Heart right ventricle (tissue), 16 donors: ENCODE data around the gene SCRN1. TPM values are rescaled to one million over a fixed set of nuclear protein-coding genes. Genes with fewer than 3 reads are reported as not detected.

Experiments used
- ATAC-seq, 8 donors: fragments of 200-7000 bp; cut with Tn5 transposase; one replicate each; pipeline ENCODE4 v1.9.1; 2020; ENCODE audit warnings: mild to moderate bottlenecking in 8 of 8, moderate library complexity in 8 of 8, moderate number of reproducible peaks in 1 of 8
- DNase-seq, 2 donors: peaks; one replicate each; pipeline ENCODE4 v3.0.0-alpha.2; 2020
- H3K27ac ChIP-seq, 10 donors: fragments of 200-600 bp; sonication (generic) in 2 of 10; one replicate each; pipeline versions ENCODE4 v1.5.0 to v1.8.0; 2020 to 2022; ENCODE audit warnings: mild to moderate bottlenecking in 3 of 10
- H3K27me3 ChIP-seq, 7 donors: fragments of 200-600 bp; one replicate each; pipeline ENCODE4 v1.8.0; 2021 to 2022; ENCODE audit warnings: mild to moderate bottlenecking in 2 of 7
- H3K36me3 ChIP-seq, 9 donors: fragments of 200-600 bp; sonication (generic) in 1 of 9; one replicate each; pipeline versions ENCODE4 v1.5.0 to v1.8.0; 2020 to 2022; ENCODE audit warnings: mild to moderate bottlenecking in 2 of 9
- H3K4me1 ChIP-seq, 9 donors: fragments of 200-600 bp; sonication (generic) in 1 of 9; one replicate each; pipeline versions ENCODE4 v1.5.0 to v1.8.0; 2020 to 2022; ENCODE audit warnings: mild to moderate bottlenecking in 4 of 9
- H3K4me3 ChIP-seq, 10 donors: fragments of 200-600 bp; sonication (generic) in 2 of 10; one replicate each; pipeline versions ENCODE4 v1.5.0 to v1.8.0; 2020 to 2022; ENCODE audit warnings: mild to moderate bottlenecking in 7 of 10, moderate library complexity in 2 of 10
- H3K9me3 ChIP-seq, 11 donors: fragments of 200-600 bp in 10 of 11; sonication (generic) in 2 of 11; one replicate each; pipeline versions ENCODE4 v1.5.0 to v1.8.0; 2013 to 2022; ENCODE audit warnings: mild to moderate bottlenecking in 2 of 11, control low read depth in 1 of 11, moderate library complexity in 1 of 11
- WGBS, 2 donors: extraction: QIAGEN DNeasy Blood & Tissue Kit; methylation state at CpG; one replicate each; pipeline ENCODE4 v1.1.7; 2013; ENCODE audit warnings: inconsistent platforms in 1 of 2; 5-methylcytosine and 5-hydroxymethylcytosine counted together
- intact Hi-C, 10 donors: fragments of 100-400 bp; cut with DNase I; formaldehyde crosslinking; loops; one replicate each; pipeline versions ENCODE4 v1.11.1 to v1.14.2; 2022
- polyA plus RNA-seq, 2 donors: library from polyadenylated mRNA; stranded (reverse); fragments of 200-250 nt; gene quantifications; one replicate each; pipeline ENCODE4 v1.2.3, GENCODE V29; 2013
- total RNA-seq, 10 donors: library from RNA; stranded (reverse); fragmentation: NEBNext Ultra II Directional in 3 of 10; extraction: Animal tissue kit (Norgen Biotek cat#: 25700) in 3 of 10; gene quantifications; one replicate each; pipeline versions ENCODE4 v1.2.1 to v1.2.4, GENCODE V29; 2021 to 2023
- TF ChIP-seq, protein P1 (sequence below), 9 donors: fragments of 200-600 bp; sonication (generic) in 2 of 9; IDR thresholded peaks; one replicate each; pipeline versions ENCODE4 v1.5.0 to v1.8.0; 2021 to 2022; ENCODE audit warnings: antibody characterized with exemption in 9 of 9, mild to moderate bottlenecking in 5 of 9, moderate library complexity in 1 of 9
- donor health status: Arrhythmogenic right ventricular cardiomyopathy.
- donor health status: ischemic (EF 13 %, LVEDD 7.1; RV severe dilation, severe dysfunction).
- donor health status: healthy with polysubstance abuse.
- donor health status: DM: no; HTN: yes; CAD: no.
- donor health status: DM: no; HTN: no; CAD: no.
- donor health status: ischemic (EF 25% LVEDD 6.9; RV normal size, moderate dysfunction).
- donor health status: ischemic (EF 25% LVEDD 5.7; RV mildly dilated, moderate dysfunction).
- donor health status: healthy.
- donor health status: DM: yes; HTN: yes; CAD: no.
- donor health status: Ischemic cardiomyopathy.
- donor health status: ischemic (EF 35%, LVEDD 5.7; RV mildly dilated, moderate dysfunction).
- donor health status: nonischemic (EF 11% LVEDD 7.7; RV severe dilation, severe dysfunction).
- donor health status: DM: yes; HTN: yes; CAD: no.
- donor health status: PGD.
- donor health status: ischemic (EF 29% LVEDD 5.4; RV normal size, mild dysfunction).
- donor health status: nonischemic (EF 23%, LVEDD 6.1; RV moderate dilation, normal function).

SCRN1 gene
- total and polyA plus RNA-seq, 12 donors: 3.1 to 36.8 (median 20.5) TPM

DNA sequence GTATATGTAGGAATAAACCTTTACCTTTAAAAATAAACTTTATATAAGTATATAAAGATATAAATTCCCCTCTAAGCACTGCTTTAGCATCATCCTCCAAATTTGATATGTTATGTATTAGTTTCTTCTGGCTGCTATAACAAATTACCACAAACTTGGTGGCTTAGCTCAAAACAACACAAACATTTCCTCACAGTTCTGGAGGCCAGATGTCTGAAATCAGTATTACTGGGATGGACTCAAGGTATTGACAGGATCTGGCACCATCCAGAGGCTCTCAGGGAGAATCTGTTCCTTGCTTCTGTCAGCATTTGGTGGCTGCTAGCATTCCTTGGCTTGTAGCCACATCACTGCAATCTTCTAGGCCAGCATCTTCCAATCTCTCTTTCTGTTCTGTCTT lies 6.7 kb upstream of the SCRN1 start:
- ATAC-seq (no peak), DNase-seq (no peak)
- intact Hi-C loops: no loop called here
- Histone ChIP-seq H3K9me3 (peaks cover 0 to 43% (median 32%) of the 10 kb centered on the region in 11 donors), H3K27me3 (peaks cover 0 to 9% (median 0%) of the 10 kb centered on the region in 7 donors), H3K36me3 (no peaks in the 10 kb centered on the region), H3K4me1 (no peaks in the 10 kb centered on the region), H3K4me3 (no peak overlapping the region), H3K27ac (no peak overlapping the region)
- TF ChIP-seq, protein P1, sequence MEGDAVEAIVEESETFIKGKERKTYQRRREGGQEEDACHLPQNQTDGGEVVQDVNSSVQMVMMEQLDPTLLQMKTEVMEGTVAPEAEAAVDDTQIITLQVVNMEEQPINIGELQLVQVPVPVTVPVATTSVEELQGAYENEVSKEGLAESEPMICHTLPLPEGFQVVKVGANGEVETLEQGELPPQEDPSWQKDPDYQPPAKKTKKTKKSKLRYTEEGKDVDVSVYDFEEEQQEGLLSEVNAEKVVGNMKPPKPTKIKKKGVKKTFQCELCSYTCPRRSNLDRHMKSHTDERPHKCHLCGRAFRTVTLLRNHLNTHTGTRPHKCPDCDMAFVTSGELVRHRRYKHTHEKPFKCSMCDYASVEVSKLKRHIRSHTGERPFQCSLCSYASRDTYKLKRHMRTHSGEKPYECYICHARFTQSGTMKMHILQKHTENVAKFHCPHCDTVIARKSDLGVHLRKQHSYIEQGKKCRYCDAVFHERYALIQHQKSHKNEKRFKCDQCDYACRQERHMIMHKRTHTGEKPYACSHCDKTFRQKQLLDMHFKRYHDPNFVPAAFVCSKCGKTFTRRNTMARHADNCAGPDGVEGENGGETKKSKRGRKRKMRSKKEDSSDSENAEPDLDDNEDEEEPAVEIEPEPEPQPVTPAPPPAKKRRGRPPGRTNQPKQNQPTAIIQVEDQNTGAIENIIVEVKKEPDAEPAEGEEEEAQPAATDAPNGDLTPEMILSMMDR (IDR thresholded peaks at IDR 0.05): no peak

- no peaks in the 10 kb centered on the region for H3K36me3 ChIP-seq
- no peak overlapping the region for H3K4me3 ChIP-seq
- peaks cover 0 to 43% (median 32%) of the 10 kb centered on the region in 11 donors for H3K9me3 ChIP-seq
- no peaks in the 10 kb centered on the region for H3K4me1 ChIP-seq
- no peak for ATAC-seq
- no peak overlapping the region for H3K27ac ChIP-seq
- TF ChIP-seq, protein P1 (IDR thresholded peaks at IDR 0.05): no peak
- intact Hi-C loops: no loop called here
- DNase-seq: no peak
- peaks cover 0 to 14% (median 0%) of the 10 kb centered on the region in 7 donors for H3K27me3 ChIP-seq
Observed at GRCh38 chr7:29995652-29996051, 6.1 kb upstream of the SCRN1 start.

GRCh38 chr7:29993140-29993539 lies 3.5 kb upstream of the SCRN1 start:
- Histone ChIP-seq H3K27me3 (peaks cover 0 to 32% (median 0%) of the 10 kb centered on the region in 7 donors), H3K36me3 (no peaks in the 10 kb centered on the region), H3K4me1 (peaks cover 0 to 10% (median 5%) of the 10 kb centered on the region in 9 donors), H3K27ac (no peak overlapping the region), H3K9me3 (peaks cover 0 to 43% (median 32%) of the 10 kb centered on the region in 11 donors), H3K4me3 (no peak overlapping the region)
- WGBS, 2 donors: 89 to 92% methylated on average over 4 of the region's 4 CpGs
- intact Hi-C loops: no loop called here
- DNase-seq (no peak), ATAC-seq (no peak)
- TF ChIP-seq, protein P1 (IDR thresholded peaks at IDR 0.05): no peak

GRCh38 chr7:29991937-29992336 lies 2.3 kb upstream of the SCRN1 start:
- no peak for DNase-seq

More at GRCh38 chr7:29991937-29992336, 2.3 kb upstream of the SCRN1 start:
- intact Hi-C loops: no loop called here
- TF ChIP-seq, protein P1 (IDR thresholded peaks at IDR 0.05): no peak
- ATAC-seq: no peak
- WGBS, 2 donors: 95 to 97% methylated on average over 5 of the region's 5 CpGs
- Histone ChIP-seq H3K36me3 (no peaks in the 10 kb centered on the region), H3K4me1 (peaks cover 0 to 21% (median 5%) of the 10 kb centered on the region in 9 donors), H3K27me3 (peaks cover 0 to 32% (median 0%) of the 10 kb centered on the region in 7 donors), H3K27ac (no peak overlapping the region), H3K9me3 (peaks cover 0 to 41% (median 32%) of the 10 kb centered on the region in 11 donors), H3K4me3 (no peak overlapping the region)
